HG03139 (cell line): ENCODE data around the gene SLC35A2.
"Not testable (repeated sequence)": the region's sequence is repeated elsewhere in the genome, so short reads cannot be mapped to it uniquely, and the experiment has no call there.

Source experiments
- ATAC-seq: cut with Tn5 transposase; IDR thresholded peaks from one replicate; pipeline ENCODE4 v1.9.1; 2021; ENCODE audit not compliant: unreplicated experiment

The SLC35A2 gene

DNA sequence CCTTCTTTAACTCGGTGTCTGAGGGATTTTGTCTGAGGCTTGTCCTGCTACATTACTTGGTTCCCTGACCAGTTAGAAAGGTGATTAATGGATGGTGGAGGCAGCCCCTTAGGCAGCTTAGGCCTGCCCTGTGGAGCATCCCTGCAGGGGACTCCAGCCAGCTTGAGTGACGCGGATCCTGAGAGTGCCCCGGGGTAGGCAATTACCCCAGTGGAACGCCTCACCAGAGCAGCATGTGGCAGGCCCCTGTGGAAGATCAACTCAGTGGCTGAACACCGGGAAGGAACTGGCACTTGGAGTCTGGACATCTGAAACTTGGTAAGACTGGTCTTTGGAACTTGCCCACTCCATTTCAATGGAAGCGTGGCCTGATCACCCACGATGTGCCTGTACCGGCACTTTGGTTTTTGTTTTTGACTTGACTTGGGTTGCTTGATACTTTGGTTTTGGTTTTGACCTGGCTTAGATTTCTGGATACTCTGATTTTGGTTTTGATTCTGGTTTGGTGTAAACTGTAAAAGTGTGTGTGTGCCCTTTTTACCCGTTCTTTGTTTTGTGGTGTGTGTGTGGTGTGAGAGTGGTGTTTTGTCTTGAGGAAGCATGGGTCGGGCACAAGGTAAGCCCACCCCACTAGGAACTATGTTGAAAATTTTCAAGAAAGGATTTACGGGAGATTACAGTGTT, 57.2 kb downstream of the SLC35A2 start:
- ATAC-seq = not testable (repeated sequence)

DNA sequence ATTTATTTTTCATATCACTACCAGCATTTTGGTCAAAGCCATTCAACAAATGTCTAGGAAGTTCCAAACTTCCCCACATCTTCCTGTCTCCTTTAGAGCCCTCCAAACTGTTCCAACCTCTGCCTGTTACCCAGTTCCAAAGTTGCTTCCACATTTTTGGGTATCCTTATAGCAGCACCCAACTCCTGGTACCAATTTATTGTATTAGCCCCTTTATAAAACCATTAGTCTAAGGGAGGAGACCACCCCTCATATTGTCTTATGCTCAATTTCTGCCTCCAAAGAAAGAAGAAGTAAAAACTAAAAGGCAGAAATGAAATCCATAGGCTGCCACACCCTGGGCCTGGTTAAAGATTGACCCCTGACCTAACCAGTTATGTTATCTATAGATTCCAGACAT, 58.0 kb downstream of the SLC35A2 start:
- not testable (repeated sequence) for ATAC-seq
